B cell (primary cell): ENCODE measurements around the gene ATP5F1A. TPM values are rescaled to one million over a fixed set of nuclear protein-coding genes. Genes with fewer than 3 reads are reported as not detected.

Experiments used
- ATAC-seq: fragments of 200-7000 bp; cut with Tn5 transposase; one replicate; pipeline ENCODE4 v1.10.0; 2021; ENCODE audit warnings: low read depth, mild to moderate bottlenecking, moderate number of reproducible peaks, moderate library complexity
- CTCF ChIA-PET: fragments of 350-600 bp; sonication (Branson Sonifier 250); formaldehyde crosslinking; loops from one replicate; lab custom pipeline; 2021; ENCODE audit warnings: antibody characterized with exemption, inconsistent platforms; lab: Charles Lee
- POLR2A ChIA-PET: fragments of 350-600 bp; sonication (Branson Sonifier 250); formaldehyde crosslinking; loops from one replicate; lab custom pipeline; 2021; ENCODE audit warnings: antibody characterized with exemption; lab: Charles Lee
- DNase-seq: peaks from one replicate; pipeline ENCODE4 v3.0.0; 2013
- H2AFZ ChIP-seq: 2 replicates; pipeline ENCODE4 v1.6.1; 2012; ENCODE audit warnings: mild to moderate bottlenecking, low read depth, low read length; ENCODE audit not compliant: insufficient read depth, poor library complexity, severe bottlenecking
- H3K27ac ChIP-seq, 2 donors: 1 replicate in 1 of 2; 2 replicates in 1 of 2; pipeline ENCODE4 v1.5.1; 2012 to 2013; ENCODE audit warnings: low read length in 2 of 2, mild to moderate bottlenecking in 2 of 2, moderate library complexity in 1 of 2
- H3K27me3 ChIP-seq, 4 experiments: fragments of 200-600 bp in 1 of 4; sonication (generic) in 1 of 4; replicated peaks in 1 of 4; 1 replicate in 2 of 4; 2 replicates in 2 of 4; pipeline versions ENCODE4 v1.6.1 to v1.7.0; 2013 to 2016; ENCODE audit warnings: low read length in 3 of 4, mild to moderate bottlenecking in 2 of 4, mixed read lengths in 1 of 4, moderate library complexity in 1 of 4; ENCODE audit not compliant: insufficient read depth in 4 of 4, control insufficient read depth in 3 of 4; ENCODE audit errors: control extremely low read depth in 1 of 4
- H3K36me3 ChIP-seq, 2 experiments: replicated peaks in 1 of 2; 1 replicate in 1 of 2; 2 replicates in 1 of 2; pipeline versions ENCODE4 v1.6.1 to v1.7.1; 2013; ENCODE audit warnings: low read length in 1 of 2; ENCODE audit not compliant: insufficient read depth in 2 of 2, control insufficient read depth in 1 of 2; ENCODE audit errors: control extremely low read depth in 1 of 2, extremely low read depth in 1 of 2
- H3K4me1 ChIP-seq, 2 donors: fragments of 200-600 bp in 1 of 2; sonication (generic) in 1 of 2; 1 replicate in 1 of 2; 2 replicates in 1 of 2; pipeline versions ENCODE4 v1.5.1 to v1.6.1; 2013 to 2017; ENCODE audit warnings: low read length in 2 of 2; ENCODE audit not compliant: control insufficient read depth in 2 of 2, insufficient read depth in 2 of 2
- H3K4me2 ChIP-seq: replicated peaks from 2 replicates; pipeline ENCODE3; 2012; ENCODE audit warnings: mild to moderate bottlenecking, low read depth, low read length; ENCODE audit not compliant: poor library complexity, severe bottlenecking
- H3K4me3 ChIP-seq, 5 experiments: fragments of 200-600 bp in 1 of 5; sonication (generic) in 1 of 5; 1 replicate in 3 of 5; 2 replicates in 2 of 5; pipeline versions ENCODE4 v1.5.1 to v1.7.0; 2011 to 2016; ENCODE audit warnings: low read length in 4 of 5, mild to moderate bottlenecking in 4 of 5, low read depth in 2 of 5, control low read depth in 1 of 5, moderate library complexity in 1 of 5; ENCODE audit not compliant: insufficient read depth in 1 of 5; ENCODE audit errors: control extremely low read depth in 1 of 5, extremely low read depth in 1 of 5
- H3K79me2 ChIP-seq: fragments of 200-600 bp; sonication (generic); one replicate; pipeline ENCODE4 v1.6.0; 2016; ENCODE audit warnings: low read length; ENCODE audit not compliant: control insufficient read depth, insufficient read depth
- H3K9ac ChIP-seq: fragments of 200-600 bp; sonication (generic); 2 replicates; pipeline ENCODE4 v1.6.1; 2017; ENCODE audit warnings: mild to moderate bottlenecking, low read length, moderate library complexity
- H3K9me3 ChIP-seq, 3 donors: one replicate each; pipeline versions ENCODE4 v1.6.1 to v1.7.1; 2013; ENCODE audit warnings: low read length in 2 of 3; ENCODE audit not compliant: control insufficient read depth in 2 of 3, insufficient read depth in 1 of 3; ENCODE audit errors: control extremely low read depth in 1 of 3
- H4K20me1 ChIP-seq: 2 replicates; pipeline ENCODE4 v1.6.0; 2012; ENCODE audit warnings: mild to moderate bottlenecking, low read length; ENCODE audit not compliant: insufficient read depth, control insufficient read depth, poor library complexity, severe bottlenecking
- H3K27ac Mint-ChIP-seq: one replicate; pipeline ENCODE4 v1.8.0; 2021; ENCODE audit warnings: mixed read lengths
- H3K27me3 Mint-ChIP-seq: one replicate; pipeline ENCODE4 v1.8.0; 2021; ENCODE audit warnings: mixed read lengths
- H3K4me1 Mint-ChIP-seq: one replicate; pipeline ENCODE4 v1.8.0; 2021; ENCODE audit warnings: mixed read lengths
- H3K4me3 Mint-ChIP-seq: one replicate; pipeline ENCODE4 v1.8.0; 2021; ENCODE audit warnings: mixed read lengths
- H3K9me3 Mint-ChIP-seq: one replicate; pipeline ENCODE4 v1.8.0; 2022; ENCODE audit warnings: mixed read lengths; ENCODE audit not compliant: insufficient read depth
- CTCF ChIP-seq: fragments of 200-600 bp; IDR thresholded peaks from one replicate; pipeline ENCODE4 v1.8.0; 2022; ENCODE audit warnings: antibody characterized with exemption, mild to moderate bottlenecking
- EZH2 ChIP-seq: IDR thresholded peaks from 2 replicates; pipeline ENCODE4 v1.6.1; 2012; ENCODE audit warnings: borderline replicate concordance, low read depth, mild to moderate bottlenecking, moderate library complexity, low read length; ENCODE audit not compliant: insufficient read depth, poor library complexity, severe bottlenecking
- WGBS: methylation state at CpG from one replicate; pipeline ENCODE4 v1.1.5; 2013; ENCODE audit warnings: missing lambda C conversion rate; ENCODE audit not compliant: insufficient coverage; 5-methylcytosine and 5-hydroxymethylcytosine counted together
- intact Hi-C: fragments of 100-400 bp; cut with micrococcal nuclease; formaldehyde crosslinking; loops from one replicate; pipeline ENCODE4 v1.10.0; 2022
- polyA plus RNA-seq: library from polyadenylated mRNA; depleted of rRNA; stranded (reverse); fragments of >200 nt; gene quantifications from 2 replicates; pipeline ENCODE4 v1.2.3, GENCODE V29; 2012
- total RNA-seq, 2 donors: library from RNA; stranded (reverse); fragments of 120-200 nt in 1 of 2; gene quantifications; 1 replicate in 1 of 2; 2 replicates in 1 of 2; pipeline versions ENCODE4 v1.2.3 to v1.2.4, GENCODE V29; 2013 to 2022

Gene ATP5F1A
- total and polyA plus RNA-seq, 2 donors (not counting 1 experiment from before 2014, with no cell fraction given): 225 to 235 TPM

- no peaks in the 10 kb centered on the region for H4K20me1 ChIP-seq
- H3K9me3 ChIP-seq: peaks cover 0 to 7% (median 0%) of the 10 kb centered on the region in 3 donors
- H3K79me2 ChIP-seq: no peaks in the 10 kb centered on the region
- peak; percentile 60 for DNase-seq
- H3K4me2 ChIP-seq: peak within 1 kb of the TSS; percentile 87
- H3K27me3 ChIP-seq: peaks cover 0 to 34% (median 13%) of the 10 kb centered on the region in 4 experiments
- ATAC-seq: peak; percentile 74
- no peaks in the 10 kb centered on the region for H3K36me3 ChIP-seq
- H3K4me3 Mint-ChIP-seq: peak within 1 kb of the TSS; percentile 83
- CTCF ChIA-PET: interaction anchor here (1.1 to 3.4 kb wide), 2 partner anchors 31 to 406 kb away, joined by 3 to 59 read pairs; no protein-coding TSS in a partner anchor
- peaks cover 19% of the 10 kb centered on the region for H3K4me1 Mint-ChIP-seq
- no peak for TF ChIP-seq EZH2
- no peak for TF ChIP-seq CTCF
- H3K9ac ChIP-seq: peak within 1 kb of the TSS; percentile 64
- no peak within 1 kb of the TSS for H3K27ac Mint-ChIP-seq
- H3K27ac ChIP-seq: no peak within 1 kb of the TSS
- H3K4me3 ChIP-seq: peak within 1 kb of the TSS; percentile 13 to 58 (median 49)
- H3K9me3 Mint-ChIP-seq: no peaks in the 10 kb centered on the region
- H2AFZ ChIP-seq: peak within 1 kb of the TSS; percentile 70
- peaks cover 17 to 26% of the 10 kb centered on the region in 2 donors for H3K4me1 ChIP-seq
- intact Hi-C loops: loop anchor here (2.0 to 5.0 kb wide), 3 partner anchors 45 to 150 kb away; partner anchors contain the start of gene EPG5
- POLR2A ChIA-PET: no interaction called here
- peaks cover 7% of the 10 kb centered on the region for H3K27me3 Mint-ChIP-seq
- 1% methylated on average over 73 of the region's 75 CpGs for WGBS
These were observed 26.3 kb downstream of the ATP5F1A start, which contains the start of gene PSTPIP2 for GRCh38 chr18:46071653-46072375. PSTPIP2 (minus strand) TSS chr18:46072260; CDS start chr18:46072188, 72 bp downstream.
